Stimulated activated naive CD8-positive, alpha-beta T cell treated with anti-CD3 and anti-CD28 coated beads, Interleukin-15, Interleukin-2, amounts not matched to agents 100 ng/mL and 50 ng/mL, for 24 hours (primary cell): ENCODE results near the gene ZNF653.

Source experiments
- H3K27ac Mint-ChIP-seq: one replicate; pipeline ENCODE4 v1.8.0; 2021; ENCODE audit warnings: mild to moderate bottlenecking, mixed read lengths
- H3K27me3 Mint-ChIP-seq: one replicate; pipeline ENCODE4 v1.8.0; 2021; ENCODE audit warnings: mixed read lengths
- H3K36me3 Mint-ChIP-seq: one replicate; pipeline ENCODE4 v1.8.0; 2021; ENCODE audit warnings: low read depth, mixed read lengths
- H3K4me1 Mint-ChIP-seq: one replicate; pipeline ENCODE4 v1.8.0; 2021; ENCODE audit warnings: low read depth, mixed read lengths
- H3K4me3 Mint-ChIP-seq: one replicate; pipeline ENCODE4 v1.8.0; 2021; ENCODE audit warnings: mild to moderate bottlenecking, mixed read lengths
- H3K9me3 Mint-ChIP-seq: one replicate; pipeline ENCODE4 v1.8.0; 2021; ENCODE audit warnings: mixed read lengths

Gene ZNF653

GRCh38 chr19:11499220-11499726, 6.4 kb downstream of the ZNF653 start:
- Mint-ChIP-seq H3K36me3 (peaks cover 15% of the 10 kb centered on the region), H3K4me1 (peaks cover under 1% of the 10 kb centered on the region), H3K4me3 (no peak overlapping the region), H3K9me3 (no peaks in the 10 kb centered on the region), H3K27me3 (no peaks in the 10 kb centered on the region), H3K27ac (no peak overlapping the region)

- H3K36me3 Mint-ChIP-seq: peaks cover 16% of the 10 kb centered on the region
- H3K27ac Mint-ChIP-seq: no peak overlapping the region
- no peaks in the 10 kb centered on the region for H3K27me3 Mint-ChIP-seq
- no peak overlapping the region for H3K4me3 Mint-ChIP-seq
- no peaks in the 10 kb centered on the region for H3K9me3 Mint-ChIP-seq
- H3K4me1 Mint-ChIP-seq: no peaks in the 10 kb centered on the region
Observed at GRCh38 chr19:11496391-11497163, 9.1 kb downstream of the ZNF653 start.

GRCh38 chr19:11495885-11496284, 9.8 kb downstream of the ZNF653 start:
- Mint-ChIP-seq H3K4me3 (no peak overlapping the region), H3K27ac (no peak overlapping the region), H3K36me3 (peaks cover 19% of the 10 kb centered on the region), H3K27me3 (no peaks in the 10 kb centered on the region), H3K4me1 (no peaks in the 10 kb centered on the region), H3K9me3 (no peaks in the 10 kb centered on the region)

GRCh38 chr19:11495481-11495880, 10.2 kb downstream of the ZNF653 start:
- no peak overlapping the region for H3K4me3 Mint-ChIP-seq
- peaks cover 21% of the 10 kb centered on the region for H3K36me3 Mint-ChIP-seq
- H3K27me3 Mint-ChIP-seq: no peaks in the 10 kb centered on the region
- H3K9me3 Mint-ChIP-seq: no peaks in the 10 kb centered on the region
- no peak overlapping the region for H3K27ac Mint-ChIP-seq
- H3K4me1 Mint-ChIP-seq: no peaks in the 10 kb centered on the region

- no peak overlapping the region for H3K27ac Mint-ChIP-seq
- no peaks in the 10 kb centered on the region for H3K9me3 Mint-ChIP-seq
- H3K36me3 Mint-ChIP-seq: peaks cover 20% of the 10 kb centered on the region
- no peaks in the 10 kb centered on the region for H3K4me1 Mint-ChIP-seq
- no peaks in the 10 kb centered on the region for H3K27me3 Mint-ChIP-seq
- H3K4me3 Mint-ChIP-seq: no peak overlapping the region
Observed at GRCh38 chr19:11494634-11495285, 10.9 kb downstream of the ZNF653 start.

GRCh38 chr19:11489378-11489777, 16.3 kb downstream of the ZNF653 start:
- Mint-ChIP-seq H3K27me3 (no peaks in the 10 kb centered on the region), H3K27ac (no peak overlapping the region), H3K36me3 (peaks cover 21% of the 10 kb centered on the region), H3K9me3 (no peaks in the 10 kb centered on the region), H3K4me1 (no peaks in the 10 kb centered on the region), H3K4me3 (no peak overlapping the region)

GRCh38 chr19:11486661-11487503, 18.8 kb downstream of the ZNF653 start:
- peaks cover 17% of the 10 kb centered on the region for H3K4me1 Mint-ChIP-seq
- H3K36me3 Mint-ChIP-seq: peaks cover 16% of the 10 kb centered on the region
- H3K9me3 Mint-ChIP-seq: no peaks in the 10 kb centered on the region
- H3K27me3 Mint-ChIP-seq: peaks cover 4% of the 10 kb centered on the region
- no peak overlapping the region for H3K4me3 Mint-ChIP-seq
- no peak overlapping the region for H3K27ac Mint-ChIP-seq

- Mint-ChIP-seq H3K4me3 (no peak overlapping the region), H3K27ac (no peak overlapping the region)
Observed at GRCh38 chr19:11485245-11485837, 20.3 kb downstream of the ZNF653 start.

GRCh38 chr19:11483366-11484111, 22.1 kb downstream of the ZNF653 start:
- Mint-ChIP-seq H3K27me3 (peaks cover 20% of the 10 kb centered on the region), H3K4me1 (peaks cover 29% of the 10 kb centered on the region), H3K9me3 (no peaks in the 10 kb centered on the region), H3K4me3 (no peak overlapping the region), H3K36me3 (peaks cover 8% of the 10 kb centered on the region), H3K27ac (no peak overlapping the region)

More at GRCh38 chr19:11485245-11485837, 20.3 kb downstream of the ZNF653 start:
- H3K4me1 Mint-ChIP-seq: peaks cover 25% of the 10 kb centered on the region
- peaks cover 12% of the 10 kb centered on the region for H3K27me3 Mint-ChIP-seq
- peaks cover 12% of the 10 kb centered on the region for H3K36me3 Mint-ChIP-seq
- no peaks in the 10 kb centered on the region for H3K9me3 Mint-ChIP-seq

GRCh38 chr19:11482384-11483050, 23.1 kb downstream of the ZNF653 start:
- peak overlapping the region; percentile 71 for H3K4me3 Mint-ChIP-seq
- peaks cover 28% of the 10 kb centered on the region for H3K27me3 Mint-ChIP-seq
- peaks cover 29% of the 10 kb centered on the region for H3K4me1 Mint-ChIP-seq
- peaks cover 8% of the 10 kb centered on the region for H3K36me3 Mint-ChIP-seq
- peak overlapping the region; percentile 83 for H3K27ac Mint-ChIP-seq
- H3K9me3 Mint-ChIP-seq: no peaks in the 10 kb centered on the region

GRCh38 chr19:11481534-11482383, 23.9 kb downstream of the ZNF653 start:
- Mint-ChIP-seq H3K27ac (peak overlapping the region; percentile 83), H3K9me3 (no peaks in the 10 kb centered on the region), H3K4me3 (peak overlapping the region; percentile 70), H3K27me3 (peaks cover 35% of the 10 kb centered on the region), H3K4me1 (peaks cover 29% of the 10 kb centered on the region), H3K36me3 (peaks cover 8% of the 10 kb centered on the region)

GRCh38 chr19:11480715-11481533, 24.7 kb downstream of the ZNF653 start, which contains the start of gene ELAVL3:
TSS of gene ELAVL3 (minus strand) at chr19:11481046. CDS start at chr19:11480608, 438 bp downstream.
- Mint-ChIP-seq H3K27me3 (peaks cover 39% of the 10 kb centered on the region), H3K4me1 (peaks cover 29% of the 10 kb centered on the region), H3K27ac (peak within 1 kb of the TSS; percentile 61), H3K4me3 (peak within 1 kb of the TSS; percentile 70), H3K36me3 (peaks cover 8% of the 10 kb centered on the region), H3K9me3 (no peaks in the 10 kb centered on the region)
